Diencephalon (tissue), 1 donor: ENCODE measurements around the gene CLDN17. TPM values are rescaled to one million over a fixed set of nuclear protein-coding genes. Genes with fewer than 3 reads are reported as not detected.

Experiments used
- total RNA-seq: library from RNA; depleted of rRNA; stranded (reverse); fragments of >200 nt; gene quantifications from one replicate; pipeline ENCODE4 v1.2.3, GENCODE V29; 2014

CLDN17 gene
- not detected for total RNA-seq

GRCh38 chr21:30166705-30167104, at the start of gene CLDN17:
TSS of gene CLDN17 (minus strand) at chr21:30166805. CDS start at chr21:30166617, 188 bp downstream.

GRCh38 chr21:30216041-30216723, 49.6 kb upstream of the CLDN17 start, which contains the start of gene CLDN8:
TSS of gene CLDN8 (minus strand) at chr21:30216097. CDS start at chr21:30215925, 172 bp downstream.

Other genes with a start within 250 kb of the CLDN17 start
- 41.8 TPM for gene GRIK1, start 226.8 kb downstream of the CLDN17 start, total RNA-seq
- gene CLDN8, start 49.3 kb upstream of the CLDN17 start, total RNA-seq = not detected
- not detected for gene KRTAP24-1, start 116.1 kb upstream of the CLDN17 start, total RNA-seq
- gene KRTAP25-1, start 122.7 kb upstream of the CLDN17 start, total RNA-seq = not detected
- gene KRTAP26-1, start 153.5 kb upstream of the CLDN17 start, total RNA-seq = not detected
- not detected for gene KRTAP27-1, start 170.9 kb upstream of the CLDN17 start, total RNA-seq
- not detected for gene KRTAP23-1, start 181.8 kb upstream of the CLDN17 start, total RNA-seq
- gene KRTAP13-2, start 205.5 kb upstream of the CLDN17 start, total RNA-seq = not detected
- gene KRTAP13-1, start 229.2 kb upstream of the CLDN17 start, total RNA-seq = not detected